Right lobe of liver (tissue), 4 donors: ENCODE data around the gene ATM.

Experiments
- POLR2A ChIP-seq: fragments of 450-650 bp; IDR thresholded peaks from one replicate; pipeline ENCODE4 v1.6.1; 2017; ENCODE audit warnings: antibody characterized with exemption, mild to moderate bottlenecking
- TF ChIP-seq, protein P1 (sequence below), 4 donors: fragments of 200-600 bp in 3 of 4; fragments of 450-650 bp in 1 of 4; IDR thresholded peaks; one replicate each; pipeline versions ENCODE4 v1.5.1 to v1.8.0; 2016 to 2022; ENCODE audit warnings: antibody characterized with exemption in 4 of 4, mild to moderate bottlenecking in 2 of 4
- donor health status: DM: no; HTN: no; CAD: no.
- donor health status: DM: no; HTN: no; CAD: no.
- donor health status: DM: no; HTN: yes; CAD: no.

DNA sequence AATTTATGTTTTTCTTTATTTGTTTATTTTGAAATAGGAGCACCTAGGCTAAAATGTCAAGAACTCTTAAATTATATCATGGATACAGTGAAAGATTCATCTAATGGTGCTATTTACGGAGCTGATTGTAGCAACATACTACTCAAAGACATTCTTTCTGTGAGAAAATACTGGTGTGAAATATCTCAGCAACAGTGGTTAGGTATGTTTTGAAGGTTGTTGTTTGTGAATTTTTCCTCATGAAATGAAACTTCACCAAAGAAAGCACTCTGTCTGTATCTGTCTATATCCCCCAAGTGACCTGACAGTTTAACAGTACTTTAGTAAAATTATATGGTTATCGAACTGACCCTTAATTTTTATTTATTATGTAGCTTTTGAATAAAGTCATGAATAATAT lies 12.8 kb downstream of the ATM start:
- TF ChIP-seq, protein P1, sequence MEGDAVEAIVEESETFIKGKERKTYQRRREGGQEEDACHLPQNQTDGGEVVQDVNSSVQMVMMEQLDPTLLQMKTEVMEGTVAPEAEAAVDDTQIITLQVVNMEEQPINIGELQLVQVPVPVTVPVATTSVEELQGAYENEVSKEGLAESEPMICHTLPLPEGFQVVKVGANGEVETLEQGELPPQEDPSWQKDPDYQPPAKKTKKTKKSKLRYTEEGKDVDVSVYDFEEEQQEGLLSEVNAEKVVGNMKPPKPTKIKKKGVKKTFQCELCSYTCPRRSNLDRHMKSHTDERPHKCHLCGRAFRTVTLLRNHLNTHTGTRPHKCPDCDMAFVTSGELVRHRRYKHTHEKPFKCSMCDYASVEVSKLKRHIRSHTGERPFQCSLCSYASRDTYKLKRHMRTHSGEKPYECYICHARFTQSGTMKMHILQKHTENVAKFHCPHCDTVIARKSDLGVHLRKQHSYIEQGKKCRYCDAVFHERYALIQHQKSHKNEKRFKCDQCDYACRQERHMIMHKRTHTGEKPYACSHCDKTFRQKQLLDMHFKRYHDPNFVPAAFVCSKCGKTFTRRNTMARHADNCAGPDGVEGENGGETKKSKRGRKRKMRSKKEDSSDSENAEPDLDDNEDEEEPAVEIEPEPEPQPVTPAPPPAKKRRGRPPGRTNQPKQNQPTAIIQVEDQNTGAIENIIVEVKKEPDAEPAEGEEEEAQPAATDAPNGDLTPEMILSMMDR (IDR thresholded peaks at IDR 0.05) = no peak
- no peak for TF ChIP-seq POLR2A
